Measurements from ENCODE around the gene IQSEC3.

- TF ChIP-seq CTCF (IDR thresholded peaks at IDR 0.05) (no peak), POLR2A (IDR thresholded peaks at IDR 0.05) (no peak)
Observed at GRCh38 chr12:148676-149416, 82.3 kb downstream of the IQSEC3 start.

All from heart left ventricle (tissue), 13 donors.